HG03097 (cell line): ENCODE data around the gene TXNDC11.

Experiments used
- ATAC-seq: cut with Tn5 transposase; IDR thresholded peaks from one replicate; pipeline ENCODE4 v1.9.1; 2021; ENCODE audit not compliant: unreplicated experiment, low FRiP score

Gene TXNDC11

DNA sequence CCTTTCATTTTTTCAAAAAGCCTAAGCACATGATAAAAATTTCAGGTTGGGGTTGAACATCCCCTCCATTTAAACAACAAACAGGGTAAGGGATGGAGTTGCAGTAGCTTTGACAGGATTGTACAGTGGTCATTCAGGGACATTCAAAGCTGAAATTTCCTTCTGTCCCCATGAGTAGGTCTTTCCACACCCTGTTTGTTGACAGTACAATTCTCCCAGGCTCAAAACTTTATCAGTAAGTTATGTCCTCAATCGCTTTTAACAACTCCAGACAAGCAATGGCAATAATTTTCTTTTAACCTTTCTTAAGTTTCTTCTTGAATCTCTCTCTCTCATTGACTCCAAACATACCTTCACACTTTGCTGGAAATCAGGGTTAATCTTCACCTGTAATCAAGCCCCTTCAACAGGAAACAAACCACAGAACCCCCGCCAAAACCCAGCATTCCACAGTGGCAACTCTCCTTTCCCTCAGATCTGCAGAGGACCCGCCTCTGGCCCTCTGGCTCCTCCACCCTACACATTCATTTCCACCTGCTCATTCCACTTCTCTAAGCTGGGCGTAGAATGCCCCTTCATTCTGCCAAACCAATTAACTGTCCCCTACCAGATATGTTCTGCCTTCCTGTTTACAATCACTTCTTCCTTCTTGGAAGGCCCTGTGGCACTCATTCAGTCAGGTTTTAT is 20.7 kb downstream of the TXNDC11 start:
- ATAC-seq, result no peak

DNA sequence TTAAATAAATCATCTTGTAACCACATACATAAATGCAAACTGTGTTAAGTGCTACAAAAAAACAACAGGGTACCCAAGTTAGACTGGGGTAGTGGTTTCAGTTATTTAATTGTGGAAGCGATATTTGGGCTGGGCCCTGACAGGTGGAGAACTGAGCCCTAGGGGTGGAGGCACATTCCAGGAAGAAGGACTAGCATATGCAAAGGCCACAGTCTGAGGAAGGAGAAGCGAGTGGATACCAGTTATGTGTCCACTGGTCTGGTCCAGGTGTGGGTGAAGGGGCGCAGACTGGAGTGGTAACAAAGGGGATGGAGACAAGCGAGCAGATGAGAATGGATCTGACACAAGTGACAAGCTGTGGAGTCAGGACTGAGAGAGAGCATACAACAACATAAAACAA is 22.9 kb downstream of the TXNDC11 start:
- ATAC-seq, result no peak

DNA sequence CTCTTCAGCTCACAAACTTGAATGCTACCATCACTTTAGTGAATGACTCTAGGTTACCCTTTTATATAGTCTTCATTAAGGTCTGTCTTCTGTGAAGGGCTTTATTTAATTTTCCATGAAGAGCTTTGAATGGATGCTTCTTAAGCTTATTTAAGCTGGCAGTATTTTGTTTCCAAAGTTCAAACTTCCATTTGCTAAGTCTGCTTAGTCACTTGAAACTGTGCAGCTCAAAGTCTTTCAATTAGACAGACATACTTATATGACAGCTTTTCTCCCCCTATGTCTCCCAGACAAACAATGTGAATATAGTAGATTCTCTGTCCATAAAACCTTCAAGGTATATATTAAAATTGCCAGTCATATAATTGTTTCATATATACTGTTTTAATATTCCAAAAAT is 23.5 kb downstream of the TXNDC11 start:
- ATAC-seq, result no peak

- ATAC-seq, result no peak
Measured at GRCh38 chr16:11717811-11718210, 24.8 kb downstream of the TXNDC11 start.

- ATAC-seq, result no peak
Measured at GRCh38 chr16:11716336-11716735, 26.3 kb downstream of the TXNDC11 start.

- no peak for ATAC-seq
Measured at GRCh38 chr16:11715246-11715947, 27.3 kb downstream of the TXNDC11 start.

GRCh38 chr16:11712122-11712521 is 30.5 kb downstream of the TXNDC11 start:
- no peak for ATAC-seq

GRCh38 chr16:11711662-11712061 is 31.0 kb downstream of the TXNDC11 start:
- ATAC-seq, result no peak

GRCh38 chr16:11708421-11708820 is 34.2 kb downstream of the TXNDC11 start:
- no peak for ATAC-seq

- no peak for ATAC-seq
Measured at GRCh38 chr16:11707679-11708197, 34.9 kb downstream of the TXNDC11 start.

- ATAC-seq, result peak; percentile 74
Measured at GRCh38 chr16:11706180-11706742, 36.4 kb downstream of the TXNDC11 start.

DNA sequence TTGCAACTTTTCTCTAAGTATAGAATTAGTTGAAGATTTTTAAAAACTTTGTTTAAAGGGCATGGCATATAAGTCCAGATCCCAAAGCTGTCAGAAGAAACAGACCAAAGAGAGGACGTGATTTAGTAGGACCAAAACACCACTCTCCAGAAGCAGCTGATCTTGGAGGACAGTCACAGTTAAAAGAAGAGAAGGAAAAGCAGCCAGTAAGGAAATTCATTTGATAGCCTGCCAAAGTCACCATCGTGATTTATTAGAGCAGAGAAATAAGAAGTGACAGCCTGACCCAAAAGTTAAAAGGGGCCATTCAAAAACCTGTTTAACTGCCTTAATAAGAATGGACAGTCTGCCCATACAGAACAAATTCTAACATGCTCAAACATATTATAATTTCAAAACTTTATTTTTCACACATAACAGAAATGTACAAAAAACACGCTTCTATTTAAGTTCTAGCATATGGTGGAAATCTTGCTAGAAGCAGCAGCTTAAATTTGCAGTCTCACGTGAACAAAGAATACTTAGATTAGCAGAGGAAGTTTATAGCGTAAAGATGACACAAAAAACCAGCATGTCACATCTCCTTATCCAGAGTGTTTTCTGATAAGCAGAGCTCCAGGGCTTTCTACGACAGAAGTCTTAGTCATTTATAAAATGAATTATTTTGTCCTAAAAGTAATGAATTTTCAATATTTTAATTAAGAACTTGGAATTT is 37.2 kb downstream of the TXNDC11 start:
- no peak for ATAC-seq

DNA sequence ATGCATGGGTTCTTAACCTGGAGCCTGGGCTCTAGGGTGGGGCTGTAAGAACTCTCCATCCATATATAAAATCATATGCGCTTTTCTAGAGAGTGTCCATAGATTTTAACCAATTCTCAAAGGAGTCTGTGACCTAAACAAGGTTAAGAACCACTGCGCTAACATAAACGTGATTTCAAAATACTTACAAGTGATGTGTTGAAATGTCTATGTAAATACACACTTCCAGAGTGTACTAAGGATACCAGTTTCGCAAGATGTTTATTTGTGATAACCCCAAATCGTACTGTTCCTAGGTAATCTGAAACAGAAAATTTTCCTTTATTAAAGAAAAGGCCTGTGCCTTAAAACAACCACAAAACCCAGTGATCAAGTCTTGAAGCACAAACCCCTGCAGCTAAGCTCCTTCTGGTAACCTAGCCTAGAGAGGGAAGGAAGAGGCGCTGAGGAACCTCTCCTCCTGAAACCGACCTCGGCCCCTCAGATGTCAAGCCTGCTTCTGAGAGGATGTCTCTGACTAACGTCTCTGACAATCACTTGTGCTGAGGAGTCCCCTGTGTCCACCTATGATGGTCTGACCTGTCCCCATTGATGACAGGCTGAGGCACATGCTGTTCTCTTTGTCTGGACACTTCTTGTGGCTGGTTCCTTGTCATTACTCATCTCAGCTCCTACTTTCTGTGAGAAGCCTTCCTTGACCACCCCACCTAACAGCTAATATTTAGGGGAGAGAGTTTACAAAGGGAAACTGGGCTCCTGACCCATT is 42.2 kb downstream of the TXNDC11 start:
- no peak for ATAC-seq

- ATAC-seq, result no peak
Measured at GRCh38 chr16:11699234-11699894, 43.3 kb downstream of the TXNDC11 start.

DNA sequence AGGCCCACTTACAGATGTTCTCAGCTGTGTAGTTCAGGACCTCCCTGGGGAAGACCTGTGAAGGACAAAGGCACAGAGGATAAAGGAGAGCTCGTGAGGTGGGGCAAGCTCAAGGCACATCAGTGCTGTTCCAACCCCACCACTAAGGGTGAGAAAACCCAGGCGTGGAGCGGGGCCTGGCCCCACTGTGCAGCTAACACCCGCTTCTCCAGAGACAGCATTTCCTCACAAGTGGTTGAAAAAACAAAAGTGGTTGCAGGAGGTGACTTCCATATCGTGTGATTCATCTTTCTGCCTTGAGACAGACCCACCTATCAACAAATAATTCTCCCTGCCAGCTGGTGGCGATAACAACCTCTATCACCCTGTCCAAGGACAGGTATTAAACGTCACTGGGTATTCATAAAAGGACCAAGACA is 44.4 kb downstream of the TXNDC11 start:
- no peak for ATAC-seq

GRCh38 chr16:11697319-11697718 is 45.3 kb downstream of the TXNDC11 start:
- no peak for ATAC-seq

GRCh38 chr16:11696266-11697012 is 46.2 kb downstream of the TXNDC11 start:
- ATAC-seq, result no peak

GRCh38 chr16:11692651-11693050 is 50.0 kb downstream of the TXNDC11 start:
- ATAC-seq, result no peak

DNA sequence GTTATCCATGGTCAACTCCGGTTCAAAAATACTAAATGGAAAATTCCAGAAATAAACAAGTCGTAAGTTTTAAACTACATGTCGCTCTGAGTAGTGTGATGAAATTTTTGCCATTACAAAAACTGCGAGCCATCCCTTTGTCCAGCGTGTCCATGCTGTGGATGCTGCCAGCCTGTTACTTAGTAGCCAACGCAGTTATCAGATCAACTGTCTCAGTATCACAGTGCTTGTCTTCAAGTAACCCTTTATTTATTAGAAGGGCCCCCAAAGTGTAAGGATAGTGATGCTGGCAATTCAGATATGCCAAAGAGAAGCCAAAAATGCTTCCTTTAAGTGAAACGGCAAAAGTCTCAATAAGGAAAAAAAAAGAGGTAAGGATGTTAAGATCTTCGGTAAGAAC is 50.5 kb downstream of the TXNDC11 start:
- ATAC-seq, result no peak
